Heart right ventricle (tissue), 16 donors: ENCODE data around the gene SORL1. TPM values are rescaled to one million over a fixed set of nuclear protein-coding genes. Genes with fewer than 3 reads are reported as not detected.
"Not testable (repeated sequence)": the region's sequence is repeated elsewhere in the genome, so short reads cannot be mapped to it uniquely, and the experiment has no call there.

ENCODE experiments used
- ATAC-seq, 8 donors: fragments of 200-7000 bp; cut with Tn5 transposase; one replicate each; pipeline ENCODE4 v1.9.1; 2020; ENCODE audit warnings: mild to moderate bottlenecking in 8 of 8, moderate library complexity in 8 of 8, moderate number of reproducible peaks in 1 of 8
- DNase-seq, 2 donors: peaks; one replicate each; pipeline ENCODE4 v3.0.0-alpha.2; 2020
- H3K27ac ChIP-seq, 10 donors: fragments of 200-600 bp; sonication (generic) in 2 of 10; one replicate each; pipeline versions ENCODE4 v1.5.0 to v1.8.0; 2020 to 2022; ENCODE audit warnings: mild to moderate bottlenecking in 3 of 10
- H3K27me3 ChIP-seq, 7 donors: fragments of 200-600 bp; one replicate each; pipeline ENCODE4 v1.8.0; 2021 to 2022; ENCODE audit warnings: mild to moderate bottlenecking in 2 of 7
- H3K36me3 ChIP-seq, 9 donors: fragments of 200-600 bp; sonication (generic) in 1 of 9; one replicate each; pipeline versions ENCODE4 v1.5.0 to v1.8.0; 2020 to 2022; ENCODE audit warnings: mild to moderate bottlenecking in 2 of 9
- H3K4me1 ChIP-seq, 9 donors: fragments of 200-600 bp; sonication (generic) in 1 of 9; one replicate each; pipeline versions ENCODE4 v1.5.0 to v1.8.0; 2020 to 2022; ENCODE audit warnings: mild to moderate bottlenecking in 4 of 9
- H3K4me3 ChIP-seq, 10 donors: fragments of 200-600 bp; sonication (generic) in 2 of 10; one replicate each; pipeline versions ENCODE4 v1.5.0 to v1.8.0; 2020 to 2022; ENCODE audit warnings: mild to moderate bottlenecking in 7 of 10, moderate library complexity in 2 of 10
- H3K9me3 ChIP-seq, 11 donors: fragments of 200-600 bp in 10 of 11; sonication (generic) in 2 of 11; one replicate each; pipeline versions ENCODE4 v1.5.0 to v1.8.0; 2013 to 2022; ENCODE audit warnings: mild to moderate bottlenecking in 2 of 11, control low read depth in 1 of 11, moderate library complexity in 1 of 11
- CTCF ChIP-seq, 9 donors: fragments of 200-600 bp; sonication (generic) in 2 of 9; IDR thresholded peaks; one replicate each; pipeline versions ENCODE4 v1.5.0 to v1.8.0; 2021 to 2022; ENCODE audit warnings: antibody characterized with exemption in 9 of 9, mild to moderate bottlenecking in 5 of 9, moderate library complexity in 1 of 9
- WGBS, 2 donors: extraction: QIAGEN DNeasy Blood & Tissue Kit; methylation state at CpG; one replicate each; pipeline ENCODE4 v1.1.7; 2013; ENCODE audit warnings: inconsistent platforms in 1 of 2; 5-methylcytosine and 5-hydroxymethylcytosine counted together
- intact Hi-C, 10 donors: fragments of 100-400 bp; cut with DNase I; formaldehyde crosslinking; loops; one replicate each; pipeline versions ENCODE4 v1.11.1 to v1.14.2; 2022
- polyA plus RNA-seq, 2 donors: library from polyadenylated mRNA; stranded (reverse); fragments of 200-250 nt; gene quantifications; one replicate each; pipeline ENCODE4 v1.2.3, GENCODE V29; 2013
- total RNA-seq, 10 donors: library from RNA; stranded (reverse); fragmentation: NEBNext Ultra II Directional in 3 of 10; extraction: Animal tissue kit (Norgen Biotek cat#: 25700) in 3 of 10; gene quantifications; one replicate each; pipeline versions ENCODE4 v1.2.1 to v1.2.4, GENCODE V29; 2021 to 2023
- donor health status: Arrhythmogenic right ventricular cardiomyopathy.
- donor health status: ischemic (EF 13 %, LVEDD 7.1; RV severe dilation, severe dysfunction).
- donor health status: healthy with polysubstance abuse.
- donor health status: DM: no; HTN: yes; CAD: no.
- donor health status: DM: no; HTN: no; CAD: no.
- donor health status: ischemic (EF 25% LVEDD 6.9; RV normal size, moderate dysfunction).
- donor health status: ischemic (EF 25% LVEDD 5.7; RV mildly dilated, moderate dysfunction).
- donor health status: healthy.
- donor health status: DM: yes; HTN: yes; CAD: no.
- donor health status: Ischemic cardiomyopathy.
- donor health status: ischemic (EF 35%, LVEDD 5.7; RV mildly dilated, moderate dysfunction).
- donor health status: nonischemic (EF 11% LVEDD 7.7; RV severe dilation, severe dysfunction).
- donor health status: DM: yes; HTN: yes; CAD: no.
- donor health status: PGD.
- donor health status: ischemic (EF 29% LVEDD 5.4; RV normal size, mild dysfunction).
- donor health status: nonischemic (EF 23%, LVEDD 6.1; RV moderate dilation, normal function).

SORL1 gene
- total and polyA plus RNA-seq, 12 donors: 0.26 to 15.1 (median 8.7) TPM

DNA sequence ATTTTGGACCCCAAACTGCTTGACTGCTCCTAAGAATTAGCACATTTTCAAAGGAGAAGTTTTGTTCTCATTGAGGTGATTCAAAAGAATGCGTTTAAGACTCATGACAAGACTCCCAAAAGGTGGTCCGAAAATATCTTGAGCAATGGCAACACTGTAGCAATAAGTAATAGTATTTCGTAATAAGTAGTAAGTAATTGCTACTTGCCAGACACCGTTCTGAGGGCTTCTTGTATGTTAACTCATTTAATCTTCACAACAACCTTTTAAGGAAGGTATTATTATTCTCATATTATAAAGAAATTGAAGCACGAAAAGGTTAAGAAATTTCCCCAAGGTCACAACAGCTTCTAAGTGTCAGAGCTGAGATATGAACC lies 184.7 kb downstream of the SORL1 start:
- no peak for TF ChIP-seq CTCF (IDR thresholded peaks at IDR 0.05)
- Histone ChIP-seq H3K9me3 (no peaks in the 10 kb centered on the region), H3K4me3 (no peak overlapping the region), H3K36me3 (no peaks in the 10 kb centered on the region), H3K4me1 (no peaks in the 10 kb centered on the region), H3K27me3 (peaks cover 0 to 3% (median 0%) of the 10 kb centered on the region in 7 donors), H3K27ac (no peak overlapping the region)
- WGBS, 2 donors: 90 to 96% methylated on average over 5 of the region's 5 CpGs
- no peak for DNase-seq
- intact Hi-C loops: no loop called here
- ATAC-seq: no peak

DNA sequence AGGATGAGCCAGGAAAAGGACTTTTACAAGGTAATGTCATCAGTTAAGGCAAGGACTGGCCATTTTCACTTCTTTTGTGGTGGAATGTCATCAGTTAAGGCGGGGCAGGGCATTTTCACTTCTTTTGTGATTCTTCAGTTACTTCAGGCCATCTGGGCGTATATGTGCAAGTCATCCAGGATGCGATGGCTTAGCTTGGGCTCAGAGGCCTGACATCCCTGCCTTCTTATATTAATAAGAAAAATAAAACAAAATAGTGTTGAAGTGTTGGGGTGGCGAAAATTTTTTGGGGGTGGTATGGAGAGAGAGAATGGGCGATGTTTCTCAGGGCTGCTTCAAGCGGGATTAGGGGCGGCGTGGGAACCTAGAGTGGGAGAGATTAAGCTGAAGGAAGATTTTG lies 185.5 kb downstream of the SORL1 start:
- WGBS, 2 donors: 93 to 96% methylated on average over 8 of the region's 8 CpGs
- H3K27me3 ChIP-seq, H3K9me3 ChIP-seq, DNase-seq, ATAC-seq, H3K4me1 ChIP-seq, H3K4me3 ChIP-seq, H3K27ac ChIP-seq, H3K36me3 ChIP-seq, intact Hi-C loops: not testable (repeated sequence)

DNA sequence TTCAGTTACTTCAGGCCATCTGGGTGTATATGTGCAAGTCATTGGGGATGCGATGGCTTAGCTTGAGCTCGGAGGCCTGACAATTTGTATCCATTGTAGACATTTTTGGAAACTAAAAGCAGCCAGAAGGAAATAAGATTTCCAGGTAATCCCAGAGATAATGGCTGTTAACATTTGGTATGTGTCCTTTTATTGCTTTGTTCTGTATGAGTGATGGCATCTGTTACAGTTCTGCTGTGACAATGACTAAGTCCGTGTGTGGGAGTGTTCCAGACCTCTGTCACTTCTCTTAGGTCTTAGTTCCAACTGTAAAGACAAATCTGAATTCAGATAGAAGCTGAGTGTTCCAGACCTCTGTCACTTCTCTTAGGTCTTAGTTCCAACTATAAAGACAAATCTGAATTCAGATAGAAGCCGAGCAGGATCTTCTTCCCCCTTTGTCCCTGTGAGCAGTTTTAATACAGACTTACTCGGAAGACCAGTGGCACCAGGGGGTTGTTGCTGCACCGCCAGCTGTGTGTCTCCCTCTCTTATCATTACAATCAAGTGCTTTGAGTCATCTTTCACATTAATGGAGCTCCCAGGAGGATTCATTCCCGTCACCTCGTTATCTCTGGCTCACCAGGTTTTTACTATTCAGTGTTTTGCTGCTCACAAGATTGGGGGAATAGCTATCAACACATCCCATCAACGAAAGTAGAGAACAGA lies 191.5 kb downstream of the SORL1 start:
- Histone ChIP-seq H3K36me3 (no peaks in the 10 kb centered on the region), H3K9me3 (no peaks in the 10 kb centered on the region), H3K4me1 (no peaks in the 10 kb centered on the region), H3K27me3 (peaks cover 0 to 6% (median 0%) of the 10 kb centered on the region in 7 donors), H3K4me3 (no peak overlapping the region), H3K27ac (no peak overlapping the region)
- ATAC-seq (no peak), DNase-seq (no peak)
- 66 to 69% methylated on average over 9 of the region's 9 CpGs for WGBS, 2 donors
- intact Hi-C loops: no loop called here
- TF ChIP-seq CTCF (IDR thresholded peaks at IDR 0.05): no peak

DNA sequence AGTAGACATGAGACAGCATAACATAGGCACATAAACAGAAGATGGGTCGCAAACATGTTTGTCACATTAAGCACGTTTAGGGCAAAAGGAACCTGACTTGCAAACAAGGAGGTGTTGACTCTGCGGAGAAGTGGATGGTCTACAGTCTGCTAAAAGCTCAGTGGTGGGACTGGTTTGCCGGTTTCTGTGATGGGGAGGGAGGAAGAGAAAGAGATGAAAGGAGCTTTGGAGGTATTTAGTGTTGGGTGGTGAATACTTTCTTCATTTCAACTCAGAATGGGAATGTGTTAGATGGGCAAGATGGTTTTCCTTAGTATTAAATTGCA lies 192.0 kb downstream of the SORL1 start:
- DNase-seq: no peak
- Histone ChIP-seq H3K4me1 (no peaks in the 10 kb centered on the region), H3K4me3 (no peak overlapping the region), H3K27me3 (peaks cover 0 to 6% (median 0%) of the 10 kb centered on the region in 7 donors), H3K36me3 (no peaks in the 10 kb centered on the region), H3K9me3 (no peaks in the 10 kb centered on the region), H3K27ac (no peak overlapping the region)
- intact Hi-C loops: no loop called here
- ATAC-seq: no peak
- no peak for TF ChIP-seq CTCF (IDR thresholded peaks at IDR 0.05)
- 59 to 63% methylated on average over 4 of the region's 4 CpGs for WGBS, 2 donors

GRCh38 chr11:121645001-121645400 lies 192.9 kb downstream of the SORL1 start:
- Histone ChIP-seq H3K9me3 (no peaks in the 10 kb centered on the region), H3K27ac (no peak overlapping the region), H3K27me3 (peaks cover 0 to 6% (median 0%) of the 10 kb centered on the region in 7 donors), H3K4me3 (no peak overlapping the region), H3K4me1 (no peaks in the 10 kb centered on the region), H3K36me3 (no peaks in the 10 kb centered on the region)
- 65 to 77% methylated on average over 2 of the region's 2 CpGs for WGBS, 2 donors
- no peak for DNase-seq
- no peak for TF ChIP-seq CTCF (IDR thresholded peaks at IDR 0.05)
- intact Hi-C loops: no loop called here
- no peak for ATAC-seq
